Panc1 (cell line): ENCODE data around the gene RPUSD1. TPM values are rescaled to one million over a fixed set of nuclear protein-coding genes. Genes with fewer than 3 reads are reported as not detected.

Experiments
- ATAC-seq: fragments of 200-7000 bp; cut with Tn5 transposase; 2 replicates; pipeline ENCODE4 v1.9.1; 2020; ENCODE audit warnings: mild to moderate bottlenecking, moderate library complexity
- BruUV-seq: library from RNA; stranded (reverse); fragments of 400-500 nt; replicated peaks from 2 replicates; lab custom pipeline; 2021; lab: Mats Ljungman, UMichigan
- CTCF ChIA-PET: fragments of 300-600 bp; sonication (Branson Sonifier 250); formaldehyde crosslinking; loops from one replicate; lab custom pipeline; 2022; ENCODE audit warnings: antibody characterized with exemption; lab: Charles Lee
- POLR2A ChIA-PET: fragments of 300-600 bp; sonication (Branson Sonifier 250); formaldehyde crosslinking; loops from one replicate; lab custom pipeline; 2022; ENCODE audit warnings: antibody characterized with exemption; lab: Charles Lee
- DNase-seq: peaks from one replicate; pipeline ENCODE4 v3.0.0-alpha.2; 2010; ENCODE audit warnings: low read depth, low spot score
- H3K27ac ChIP-seq: 2 replicates; pipeline ENCODE4 v1.5.1; 2011; ENCODE audit warnings: mild to moderate bottlenecking, low read length, inconsistent platforms
- H3K27me3 ChIP-seq: fragments of 200-500 bp; sonication (Bioruptor generic); 2 replicates; pipeline ENCODE4 v1.6.0; 2014; ENCODE audit warnings: low read length, inconsistent platforms; ENCODE audit not compliant: control insufficient read depth, insufficient read depth
- H3K36me3 ChIP-seq: fragments of 200-500 bp; sonication (Bioruptor generic); 2 replicates; pipeline ENCODE4 v1.5.1; 2014; ENCODE audit warnings: inconsistent platforms, mild to moderate bottlenecking, low read length, moderate library complexity; ENCODE audit not compliant: control insufficient read depth, insufficient read depth
- H3K4me1 ChIP-seq: 2 replicates; pipeline ENCODE4 v1.5.1; 2011; ENCODE audit warnings: inconsistent platforms, mild to moderate bottlenecking, low read length, moderate library complexity; ENCODE audit not compliant: control insufficient read depth, insufficient read depth
- H3K4me3 ChIP-seq, 2 experiments: 2 replicates each; pipeline ENCODE4 v1.5.1; 2011 to 2012; ENCODE audit warnings: low read depth in 2 of 2, low read length in 2 of 2, mild to moderate bottlenecking in 2 of 2, inconsistent platforms in 1 of 2, moderate library complexity in 1 of 2
- H3K9me3 ChIP-seq: fragments of 200-500 bp; sonication (Bioruptor generic); 2 replicates; pipeline ENCODE4 v1.5.1; 2014; ENCODE audit warnings: low read depth, mild to moderate bottlenecking, inconsistent platforms, low read length, moderate library complexity; ENCODE audit not compliant: control insufficient read depth, insufficient read depth
- POLR2AphosphoS5 ChIP-seq: IDR thresholded peaks from 2 replicates; pipeline ENCODE4 v1.6.1; 2012; ENCODE audit warnings: mild to moderate bottlenecking, low read depth, low read length, moderate library complexity
- REST ChIP-seq, 2 experiments: IDR thresholded peaks; 2 replicates each; pipeline ENCODE4 v1.6.1; 2011 to 2012; ENCODE audit warnings: low read depth in 2 of 2, control low read depth in 1 of 2, low read length in 1 of 2, mild to moderate bottlenecking in 1 of 2, moderate library complexity in 1 of 2; ENCODE audit not compliant: insufficient read depth in 1 of 2
- SIN3A ChIP-seq: IDR thresholded peaks from 2 replicates; pipeline ENCODE4 v1.6.1; 2012; ENCODE audit warnings: low read depth, mild to moderate bottlenecking, low read length, moderate library complexity, borderline replicate concordance; ENCODE audit not compliant: insufficient read depth
- TCF7L2 ChIP-seq: IDR thresholded peaks from 2 replicates; pipeline ENCODE4 v1.6.1; 2011; ENCODE audit warnings: mild to moderate bottlenecking, low read depth, low read length, inconsistent platforms
- in situ Hi-C: cut with HindIII; loops from 2 replicates; pipeline ENCODE4 v1.10.0; 2016; ENCODE audit warnings: low sequenced_read_pairs, low pct_unique_long_range_greater_than_20kb
- intact Hi-C: fragments of 100-400 bp; cut with micrococcal nuclease; formaldehyde crosslinking; loops from one replicate; pipeline ENCODE4 v1.10.0; 2022; ENCODE audit not compliant: unreplicated experiment
- total RNA-seq: library from RNA; stranded (reverse); gene quantifications from one replicate; pipeline ENCODE4 v1.2.1, GENCODE V29; 2021; ENCODE audit not compliant: unreplicated experiment
- TF ChIP-seq, protein P1 (sequence below): fragments of 450-650 bp; IDR thresholded peaks from 2 replicates; pipeline ENCODE4 v1.5.1; 2017; ENCODE audit warnings: mild to moderate bottlenecking

Gene RPUSD1
- total RNA-seq, 1 experiment from 2014 or later, result 61.1 TPM

GRCh38 chr16:804193-805048 lies 16.2 kb upstream of the RPUSD1 start:
- no peak for TF ChIP-seq TCF7L2
- TF ChIP-seq, protein P1, sequence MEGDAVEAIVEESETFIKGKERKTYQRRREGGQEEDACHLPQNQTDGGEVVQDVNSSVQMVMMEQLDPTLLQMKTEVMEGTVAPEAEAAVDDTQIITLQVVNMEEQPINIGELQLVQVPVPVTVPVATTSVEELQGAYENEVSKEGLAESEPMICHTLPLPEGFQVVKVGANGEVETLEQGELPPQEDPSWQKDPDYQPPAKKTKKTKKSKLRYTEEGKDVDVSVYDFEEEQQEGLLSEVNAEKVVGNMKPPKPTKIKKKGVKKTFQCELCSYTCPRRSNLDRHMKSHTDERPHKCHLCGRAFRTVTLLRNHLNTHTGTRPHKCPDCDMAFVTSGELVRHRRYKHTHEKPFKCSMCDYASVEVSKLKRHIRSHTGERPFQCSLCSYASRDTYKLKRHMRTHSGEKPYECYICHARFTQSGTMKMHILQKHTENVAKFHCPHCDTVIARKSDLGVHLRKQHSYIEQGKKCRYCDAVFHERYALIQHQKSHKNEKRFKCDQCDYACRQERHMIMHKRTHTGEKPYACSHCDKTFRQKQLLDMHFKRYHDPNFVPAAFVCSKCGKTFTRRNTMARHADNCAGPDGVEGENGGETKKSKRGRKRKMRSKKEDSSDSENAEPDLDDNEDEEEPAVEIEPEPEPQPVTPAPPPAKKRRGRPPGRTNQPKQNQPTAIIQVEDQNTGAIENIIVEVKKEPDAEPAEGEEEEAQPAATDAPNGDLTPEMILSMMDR, result no peak
- no peak for TF ChIP-seq POLR2AphosphoS5
- no peak for TF ChIP-seq REST (IDR thresholded peaks at IDR 0.05; ENCODE audit: insufficient read depth in 1 of 2, low read depth in 2 of 2, low read length in 1 of 2)
- no peak for TF ChIP-seq SIN3A
- Histone ChIP-seq H3K4me3 (no peak overlapping the region), H3K27me3 (no peaks in the 10 kb centered on the region), H3K9me3 (no peaks in the 10 kb centered on the region), H3K27ac (no peak overlapping the region), H3K4me1 (peaks cover 36% of the 10 kb centered on the region), H3K36me3 (no peaks in the 10 kb centered on the region)
- ATAC-seq (no peak), DNase-seq (no peak)
- BruUV-seq, result no TSS peak
- ChIA-PET POLR2A (interaction anchor here (0.7 kb wide), 2 partner anchors 174 to 177 kb away, joined by 3 read pairs; partner anchors contain the start of gene SOX8), CTCF (interaction anchor here (0.5 kb wide), 1 partner anchor 576 kb away, joined by 3 read pairs; no protein-coding TSS in a partner anchor)
- in situ Hi-C loops, result no loop called here
- intact Hi-C loops, result no loop called here

DNA sequence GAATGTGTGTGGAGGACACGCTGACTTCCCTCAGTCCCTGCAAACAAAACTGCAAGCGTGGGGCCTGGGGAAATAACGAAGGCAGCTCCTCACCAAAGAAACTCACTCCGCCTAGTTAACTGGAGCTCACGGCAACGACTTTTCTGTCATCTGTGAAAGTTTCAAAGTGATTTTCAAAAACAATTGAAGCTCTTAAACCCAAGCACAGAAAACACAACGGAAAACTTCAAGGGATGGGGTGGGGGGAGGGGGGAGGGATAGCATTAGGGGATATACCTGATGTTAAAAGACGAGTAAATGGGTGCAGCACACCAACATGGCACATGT lies 15.5 kb upstream of the RPUSD1 start:
- no peak overlapping the region for H3K4me3 ChIP-seq
- peaks cover 43% of the 10 kb centered on the region for H3K4me1 ChIP-seq
- TF ChIP-seq TCF7L2, result no peak
- TF ChIP-seq, protein P1, result no peak
- TF ChIP-seq REST (IDR thresholded peaks at IDR 0.05; ENCODE audit: insufficient read depth in 1 of 2, low read depth in 2 of 2, low read length in 1 of 2), result no peak
- no peak for TF ChIP-seq SIN3A
- TF ChIP-seq POLR2AphosphoS5, result no peak
- no peak overlapping the region for H3K27ac ChIP-seq
- no peaks in the 10 kb centered on the region for H3K27me3 ChIP-seq
- in situ Hi-C loops (no loop called here), intact Hi-C loops (no loop called here)
- H3K9me3 ChIP-seq, result no peaks in the 10 kb centered on the region
- DNase-seq, result no peak
- ChIA-PET CTCF (interaction anchor here (0.5 to 0.7 kb wide), 4 partner anchors 46 to 577 kb away, joined by 3 to 7 read pairs (median 4); no protein-coding TSS in a partner anchor), POLR2A (interaction anchor here (0.6 to 1.1 kb wide), 2 partner anchors 24 to 44 kb away, joined by 3 to 5 read pairs; no protein-coding TSS in a partner anchor)
- no TSS peak for BruUV-seq
- ATAC-seq, result no peak
- no peaks in the 10 kb centered on the region for H3K36me3 ChIP-seq
